ENCODE measurements around the gene GRIK4. TPM values are rescaled to one million over a fixed set of nuclear protein-coding genes. Genes with fewer than 3 reads are reported as not detected.

GRIK4 gene
- total and polyA plus RNA-seq, 9 of the 15 experiments (the other 6 are each of a cell fraction or from before 2014, with no cell fraction given): not detected

DNA sequence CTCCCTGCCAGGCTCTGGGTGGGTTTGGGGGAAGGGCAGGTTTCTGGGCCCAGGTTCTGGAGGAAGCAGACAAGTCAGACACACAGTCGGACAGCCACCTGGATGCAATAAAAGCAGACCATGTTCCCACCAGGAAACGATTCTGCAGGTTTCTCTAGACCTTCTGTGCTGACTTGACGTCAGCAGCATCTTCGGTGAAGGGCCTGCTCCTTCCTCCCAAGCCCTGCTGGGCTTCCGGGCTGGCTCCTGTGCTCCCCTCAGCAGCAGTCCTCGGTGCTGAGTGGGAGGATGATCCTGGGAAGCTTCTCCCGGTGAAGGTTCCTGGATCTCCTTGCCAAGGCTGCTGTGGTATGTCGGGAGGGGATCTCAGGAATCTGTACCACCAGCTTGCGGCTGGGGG lies 240.0 kb downstream of the GRIK4 start:
- intact Hi-C loops (cut with micrococcal nuclease): no loop called here

More for the DNA sequence above, 240.0 kb downstream of the GRIK4 start:
- H4K20me1 ChIP-seq (replicated peaks; ENCODE audit: control insufficient read depth, insufficient read depth, low read length): peaks cover 5% of the 10 kb centered on the region; the same call in 1 of the 2 replicates
- ATAC-seq (no peak), FAIRE-seq (no peak), DNase-seq (ENCODE audit: extremely low read depth in 1 of 4, low spot score in 3 of 4) (no peak)
- in situ Hi-C loops (cut with MboI): no loop called here
- WGBS (ENCODE audit: insufficient coverage, low coverage, missing lambda C conversion rate): 2% methylated on average over 9 of the region's 9 CpGs
- no peak overlapping the region for H3K4me2 ChIP-seq (ENCODE audit: insufficient read depth, low read length)
- H3K4me3 ChIP-seq: no peak overlapping the region
- H3K36me3 ChIP-seq (ENCODE audit: control insufficient read depth, insufficient read depth, low read length): no peaks in the 10 kb centered on the region
- H3K79me2 ChIP-seq (ENCODE audit: control insufficient read depth, insufficient read depth, low read length): no peaks in the 10 kb centered on the region
- no peaks in the 10 kb centered on the region for H3K4me1 ChIP-seq (replicated peaks in 1 of 2; ENCODE audit: control insufficient read depth in 2 of 2, insufficient read depth in 2 of 2, low read length in 2 of 2)
- no peak overlapping the region for H3K27ac ChIP-seq (ENCODE audit: extremely low read depth, low read depth, low read length)
- peaks cover 0 to 17% of the 10 kb centered on the region in 2 experiments; a peak in 2 of 5 replicates for H3K27me3 ChIP-seq (ENCODE audit: control insufficient read depth in 2 of 2, insufficient read depth in 2 of 2, low read length in 2 of 2)
- no TSS peak for BruUV-seq (replicated peaks)
- TF ChIP-seq ZBTB2 (IDR thresholded peaks at IDR 0.05): no peak
- no peak for TF ChIP-seq ZSCAN32 (CRISPR knock-in tag; IDR thresholded peaks at IDR 0.05)
- TF ChIP-seq PHB (CRISPR knock-in tag; IDR thresholded peaks at IDR 0.05): no peak
- TF ChIP-seq ZC3H4 (CRISPR knock-in tag; IDR thresholded peaks at IDR 0.05; ENCODE audit: borderline replicate concordance): no peak
- TF ChIP-seq, protein P1, sequence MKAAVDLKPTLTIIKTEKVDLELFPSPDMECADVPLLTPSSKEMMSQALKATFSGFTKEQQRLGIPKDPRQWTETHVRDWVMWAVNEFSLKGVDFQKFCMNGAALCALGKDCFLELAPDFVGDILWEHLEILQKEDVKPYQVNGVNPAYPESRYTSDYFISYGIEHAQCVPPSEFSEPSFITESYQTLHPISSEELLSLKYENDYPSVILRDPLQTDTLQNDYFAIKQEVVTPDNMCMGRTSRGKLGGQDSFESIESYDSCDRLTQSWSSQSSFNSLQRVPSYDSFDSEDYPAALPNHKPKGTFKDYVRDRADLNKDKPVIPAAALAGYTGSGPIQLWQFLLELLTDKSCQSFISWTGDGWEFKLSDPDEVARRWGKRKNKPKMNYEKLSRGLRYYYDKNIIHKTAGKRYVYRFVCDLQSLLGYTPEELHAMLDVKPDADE (conservative IDR thresholded peaks at IDR 0.05; ENCODE audit: control insufficient read depth, low read depth, low read length): no peak
- no peak for TF ChIP-seq NCOA4 (IDR thresholded peaks at IDR 0.05; ENCODE audit: partially characterized antibody)
- TF ChIP-seq ELF1 (tag; IDR thresholded peaks at IDR 0.05): no peak
- TF ChIP-seq ESRRB (CRISPR knock-in tag; IDR thresholded peaks at IDR 0.05; ENCODE audit: borderline replicate concordance): no peak
- no peak for TF ChIP-seq SIN3A (IDR thresholded peaks at IDR 0.05; ENCODE audit: borderline replicate concordance in 2 of 2, control insufficient read depth in 1 of 2, low read depth in 2 of 2, low read length in 2 of 2)
- TF ChIP-seq FOS (IDR thresholded peaks at IDR 0.05; ENCODE audit: extremely low read depth, insufficient read length): no peak
- TF ChIP-seq RBFOX2 (IDR thresholded peaks at IDR 0.05; ENCODE audit: low read depth, low read length): no peak
- TF ChIP-seq CBX8 (IDR thresholded peaks at IDR 0.05; ENCODE audit: borderline replicate concordance, extremely low read depth, low read depth, low read length, poor library complexity, severe bottlenecking): no peak
- TF ChIP-seq ZNF707 (CRISPR knock-in tag; conservative IDR thresholded peaks at IDR 0.05): no peak
- no peak overlapping the region for H3K9ac ChIP-seq (ENCODE audit: insufficient read depth in 1 of 2, low read depth in 2 of 2, low read length in 2 of 2)
- POLR2A ChIA-PET: no interaction called here
- CTCF ChIA-PET (ENCODE audit: low intra/inter-chr PET ratio): no interaction called here
- no peaks in the 10 kb centered on the region for H3K9me3 ChIP-seq (replicated peaks; ENCODE audit: control insufficient read depth, insufficient read depth, low read depth, low read length)
- H2AFZ ChIP-seq (ENCODE audit: low read depth, low read length): no peak overlapping the region
- no peaks in the 10 kb centered on the region for H3K9me1 ChIP-seq (ENCODE audit: control insufficient read depth, insufficient read depth, low read length)

All from K562 (cell line).